HepG2 (cell line): ENCODE data around the gene CCL4L2.
"Not testable (repeated sequence)": the region's sequence is repeated elsewhere in the genome, so short reads cannot be mapped to it uniquely, and the experiment has no call there.

Source experiments
- CHD2 ChIP-seq: IDR thresholded peaks from 2 replicates; pipeline ENCODE4 v1.6.1; 2011; ENCODE audit warnings: low read depth, low read length, improper control_type of control experiment
- CREB1 ChIP-seq, 2 experiments: fragments of 450-650 bp in 1 of 2; IDR thresholded peaks; 2 replicates each; pipeline ENCODE4 v1.6.1; 2016 to 2017; ENCODE audit warnings: control low read depth in 1 of 2, mild to moderate bottlenecking in 1 of 2, missing compliant biosample characterization in 1 of 2, missing genetic modification characterization in 1 of 2
- EZH2 ChIP-seq: conservative IDR thresholded peaks from 2 replicates; pipeline ENCODE4 v1.6.1; 2012; ENCODE audit warnings: mild to moderate bottlenecking, low read depth, low read length, moderate library complexity
- ZNF737 ChIP-seq: sonication (generic); formaldehyde crosslinking; IDR thresholded peaks from 2 replicates; pipeline ENCODE4 v1.5.0; 2020; ENCODE audit warnings: missing genetic modification reagents, mild to moderate bottlenecking, borderline replicate concordance
- TF ChIP-seq, protein P1 (sequence below): sonication (generic); formaldehyde crosslinking; IDR thresholded peaks from 2 replicates; pipeline ENCODE4 v1.5.0; 2020; ENCODE audit warnings: mild to moderate bottlenecking, missing genetic modification reagents, moderate library complexity

DNA sequence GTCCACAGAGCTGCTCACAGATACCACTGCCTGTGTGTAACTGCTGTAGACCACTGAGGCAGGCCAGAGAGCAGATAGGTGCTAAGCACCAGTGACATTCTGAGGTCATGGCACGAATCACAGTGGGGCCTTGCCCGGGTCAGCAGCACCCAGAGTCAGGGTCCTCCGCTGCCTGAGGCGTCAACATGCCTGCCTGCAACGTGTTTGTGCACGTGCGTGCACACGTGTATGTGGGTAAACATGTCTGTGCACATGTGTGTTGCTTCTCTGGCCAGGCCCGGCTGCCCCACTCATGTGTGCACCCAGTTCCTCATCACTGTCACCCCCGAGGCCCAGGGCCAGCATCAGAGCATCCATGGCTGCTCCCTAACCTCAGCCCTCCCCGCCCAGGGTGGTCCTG lies 34.3 kb upstream of the CCL4L2 start, which contains the start of gene TBC1D3B:
- TF ChIP-seq ZNF737 (CRISPR knock-in tag); EZH2; CHD2; CREB1 (IDR thresholded peaks at IDR 0.05); CREB1 (CRISPR knock-in tag; IDR thresholded peaks at IDR 0.05): not testable (repeated sequence)
- TF ChIP-seq, protein P1, sequence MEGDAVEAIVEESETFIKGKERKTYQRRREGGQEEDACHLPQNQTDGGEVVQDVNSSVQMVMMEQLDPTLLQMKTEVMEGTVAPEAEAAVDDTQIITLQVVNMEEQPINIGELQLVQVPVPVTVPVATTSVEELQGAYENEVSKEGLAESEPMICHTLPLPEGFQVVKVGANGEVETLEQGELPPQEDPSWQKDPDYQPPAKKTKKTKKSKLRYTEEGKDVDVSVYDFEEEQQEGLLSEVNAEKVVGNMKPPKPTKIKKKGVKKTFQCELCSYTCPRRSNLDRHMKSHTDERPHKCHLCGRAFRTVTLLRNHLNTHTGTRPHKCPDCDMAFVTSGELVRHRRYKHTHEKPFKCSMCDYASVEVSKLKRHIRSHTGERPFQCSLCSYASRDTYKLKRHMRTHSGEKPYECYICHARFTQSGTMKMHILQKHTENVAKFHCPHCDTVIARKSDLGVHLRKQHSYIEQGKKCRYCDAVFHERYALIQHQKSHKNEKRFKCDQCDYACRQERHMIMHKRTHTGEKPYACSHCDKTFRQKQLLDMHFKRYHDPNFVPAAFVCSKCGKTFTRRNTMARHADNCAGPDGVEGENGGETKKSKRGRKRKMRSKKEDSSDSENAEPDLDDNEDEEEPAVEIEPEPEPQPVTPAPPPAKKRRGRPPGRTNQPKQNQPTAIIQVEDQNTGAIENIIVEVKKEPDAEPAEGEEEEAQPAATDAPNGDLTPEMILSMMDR (CRISPR knock-in tag) = not testable (repeated sequence)
